ENCODE results near the gene MTERF1. TPM values are rescaled to one million over a fixed set of nuclear protein-coding genes. Genes with fewer than 3 reads are reported as not detected.

MTERF1 gene
- total RNA-seq, 1 experiment from 2014 or later: 16.0 TPM

DNA sequence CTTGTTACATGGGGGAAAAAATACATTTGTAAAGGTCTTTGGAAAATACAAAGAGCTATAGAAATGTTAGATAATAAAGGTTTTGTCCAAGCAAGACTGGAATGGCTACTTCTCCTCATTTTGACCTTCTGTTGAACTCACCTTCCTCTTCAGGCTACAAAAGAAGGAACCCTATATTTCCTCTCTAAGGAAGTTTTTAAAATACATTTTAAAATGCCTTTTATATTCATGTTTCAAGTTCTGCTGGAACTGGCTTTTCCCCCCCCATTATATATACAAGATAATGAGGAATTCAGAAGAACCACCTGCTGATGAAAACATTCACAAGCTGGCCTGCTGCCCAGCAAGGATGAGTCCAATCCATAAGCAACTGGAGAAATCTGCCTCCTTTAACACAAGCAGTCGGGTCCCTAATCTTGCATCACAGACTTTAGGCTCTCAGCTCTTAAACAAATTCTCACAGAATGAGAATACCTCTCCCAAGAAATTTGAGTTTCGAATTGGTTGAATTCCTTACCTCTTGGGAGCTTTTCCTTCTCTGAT, 44.6 kb downstream of the MTERF1 start:
- DNase-seq (ENCODE audit: low read depth): peak; percentile 56

DNA sequence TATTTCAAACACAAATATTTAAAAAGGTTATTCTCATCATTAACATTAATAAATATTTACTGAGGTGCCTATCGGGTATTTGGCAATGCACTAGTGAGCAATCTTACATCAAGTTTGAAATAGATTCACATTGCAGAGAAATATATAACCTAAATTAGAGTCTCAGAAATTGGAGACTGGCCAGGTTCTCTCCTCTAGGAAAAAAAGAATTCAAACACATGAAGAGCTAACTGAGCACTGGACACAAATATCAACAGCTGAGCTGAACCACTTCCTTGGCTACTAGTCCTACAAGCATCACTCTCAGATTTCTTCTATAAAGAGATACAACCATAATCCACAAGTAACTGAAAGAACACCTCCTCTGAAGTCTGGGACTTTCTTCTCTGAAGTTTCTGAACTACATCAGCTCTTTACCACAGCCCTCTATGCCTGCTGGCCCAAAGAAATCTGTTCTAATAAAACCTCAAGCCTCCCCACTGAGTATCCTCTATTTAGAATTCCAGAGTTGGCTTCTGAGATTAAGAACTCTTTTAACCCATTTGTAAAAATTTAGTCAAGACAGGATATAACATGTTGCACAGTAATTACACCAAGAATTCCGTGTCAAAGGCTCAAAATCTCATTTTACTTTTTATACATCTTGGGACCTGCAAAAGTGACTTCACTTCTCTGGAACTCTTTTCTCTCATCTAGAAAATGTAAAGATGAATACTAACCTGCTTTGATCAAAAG, 45.2 kb downstream of the MTERF1 start:
- peak; percentile 18 for DNase-seq (ENCODE audit: low read depth)

DNA sequence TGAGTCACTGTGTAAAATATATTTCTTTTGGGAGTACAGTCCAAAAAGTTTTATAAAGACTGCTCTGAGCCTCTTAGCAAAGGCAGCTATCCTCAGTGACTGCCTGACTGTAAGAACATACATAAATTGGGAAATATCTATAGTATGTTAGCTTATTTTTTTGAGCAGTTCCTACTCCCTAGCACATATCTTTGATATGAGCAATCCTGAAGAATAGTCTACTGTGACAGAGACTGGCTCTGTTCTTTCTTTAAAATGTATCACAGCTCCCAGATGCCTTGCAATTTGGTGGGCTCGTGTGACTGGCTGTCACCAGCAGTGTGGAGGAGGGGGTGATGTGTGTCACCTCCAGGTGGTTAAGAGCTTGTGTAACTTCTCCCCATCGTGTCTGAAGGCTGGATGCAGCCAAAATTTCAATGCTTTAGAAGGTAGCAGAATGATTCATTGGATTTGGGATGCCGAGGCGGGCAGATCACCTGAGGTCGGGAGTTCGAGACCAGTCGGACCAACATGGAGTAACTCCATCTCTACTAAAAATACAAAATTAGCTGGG, 47.9 kb downstream of the MTERF1 start:
- no peak for DNase-seq (ENCODE audit: low read depth)

DNA sequence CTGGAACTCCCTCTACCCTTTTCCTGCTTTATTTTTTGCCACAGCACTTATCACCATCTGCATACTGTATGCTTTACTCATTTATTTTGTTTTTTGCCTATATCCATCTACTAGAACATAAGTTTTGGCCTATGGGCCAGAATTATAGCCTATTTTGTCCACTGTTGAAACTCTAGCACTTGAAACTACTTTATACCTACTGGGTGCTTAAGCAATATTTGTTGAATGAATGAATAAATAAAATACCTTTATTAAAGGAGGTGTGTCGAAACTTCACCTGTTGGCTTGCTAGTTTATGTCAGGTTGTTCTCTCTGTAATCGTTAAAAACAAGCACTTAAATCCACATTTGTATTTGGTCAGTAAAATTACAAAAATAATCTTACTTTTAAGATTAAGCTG, 53.3 kb downstream of the MTERF1 start:
- no peak for DNase-seq (ENCODE audit: low read depth)

- DNase-seq (ENCODE audit: low read depth): peak; percentile 31
These were observed 54.1 kb downstream of the MTERF1 start for GRCh38 chr7:91826377-91826776.

GRCh38 chr7:91824201-91824600, 56.3 kb downstream of the MTERF1 start:
- DNase-seq (ENCODE audit: low read depth): no peak

Other genes starting within 250 kb of the MTERF1 start
- 39.3 and 42.3 TPM in 2 replicates for gene AKAP9, start 60.2 kb upstream of the MTERF1 start, total RNA-seq (2014; rRNA removed)